Astrocyte of the spinal cord (primary cell): ENCODE results near the gene FHL2.
"Not testable (repeated sequence)": the region's sequence is repeated elsewhere in the genome, so short reads cannot be mapped to it uniquely, and the experiment has no call there.

Experiments
- DNase-seq: peaks from one replicate; pipeline ENCODE4 v3.0.0; 2011; ENCODE audit warnings: low read depth, low spot score
- H3K4me3 ChIP-seq: 2 replicates; pipeline ENCODE4 v1.5.1; 2011; ENCODE audit warnings: low read depth, mild to moderate bottlenecking, low read length, moderate library complexity
- CTCF ChIP-seq: IDR thresholded peaks from 2 replicates; pipeline ENCODE4 v1.5.1; 2012; ENCODE audit warnings: low read depth, mild to moderate bottlenecking, low read length, inconsistent platforms
- in situ Hi-C: cut with HindIII; loops from 2 replicates; pipeline ENCODE4 v1.10.0; 2017; ENCODE audit warnings: low sequenced_read_pairs

FHL2 gene

GRCh38 chr2:105432044-105432399 is 33.2 kb upstream of the FHL2 start:
- TF ChIP-seq CTCF, result no peak
- in situ Hi-C loops, result no loop called here

GRCh38 chr2:105431367-105432043 is 32.7 kb upstream of the FHL2 start:
- in situ Hi-C loops, result no loop called here
- no peak for DNase-seq
- H3K4me3 ChIP-seq, result no peak overlapping the region
- TF ChIP-seq CTCF, result no peak

More at GRCh38 chr2:105432044-105432399, 33.2 kb upstream of the FHL2 start:
- H3K4me3 ChIP-seq, result no peak overlapping the region
- no peak for DNase-seq

- DNase-seq, result no peak
- H3K4me3 ChIP-seq, result no peak overlapping the region
- TF ChIP-seq CTCF, result no peak
- in situ Hi-C loops, result no loop called here
Measured at GRCh38 chr2:105428387-105429018, 29.7 kb upstream of the FHL2 start.

DNA sequence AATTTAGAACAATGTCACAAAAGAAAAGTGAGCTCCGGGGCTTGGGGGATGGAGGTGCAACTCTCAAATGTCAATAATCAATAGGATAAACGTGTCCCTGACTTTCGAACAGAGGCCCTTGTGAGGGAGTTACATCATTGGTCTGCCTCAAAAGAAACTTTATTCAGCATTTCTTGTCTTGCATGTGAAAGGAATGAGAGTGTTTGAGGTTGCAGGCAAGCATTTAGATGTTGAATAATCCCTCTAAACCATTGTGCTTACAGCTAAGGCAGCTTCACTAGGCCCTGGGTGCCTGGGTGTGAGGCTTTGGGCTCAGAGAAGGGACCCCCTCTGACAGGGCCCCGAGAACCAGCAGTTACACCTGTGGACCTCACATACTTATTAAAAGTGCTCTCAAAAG is 28.6 kb upstream of the FHL2 start:
- TF ChIP-seq CTCF, result no peak
- no peak overlapping the region for H3K4me3 ChIP-seq
- DNase-seq, result no peak
- in situ Hi-C loops, result no loop called here

DNA sequence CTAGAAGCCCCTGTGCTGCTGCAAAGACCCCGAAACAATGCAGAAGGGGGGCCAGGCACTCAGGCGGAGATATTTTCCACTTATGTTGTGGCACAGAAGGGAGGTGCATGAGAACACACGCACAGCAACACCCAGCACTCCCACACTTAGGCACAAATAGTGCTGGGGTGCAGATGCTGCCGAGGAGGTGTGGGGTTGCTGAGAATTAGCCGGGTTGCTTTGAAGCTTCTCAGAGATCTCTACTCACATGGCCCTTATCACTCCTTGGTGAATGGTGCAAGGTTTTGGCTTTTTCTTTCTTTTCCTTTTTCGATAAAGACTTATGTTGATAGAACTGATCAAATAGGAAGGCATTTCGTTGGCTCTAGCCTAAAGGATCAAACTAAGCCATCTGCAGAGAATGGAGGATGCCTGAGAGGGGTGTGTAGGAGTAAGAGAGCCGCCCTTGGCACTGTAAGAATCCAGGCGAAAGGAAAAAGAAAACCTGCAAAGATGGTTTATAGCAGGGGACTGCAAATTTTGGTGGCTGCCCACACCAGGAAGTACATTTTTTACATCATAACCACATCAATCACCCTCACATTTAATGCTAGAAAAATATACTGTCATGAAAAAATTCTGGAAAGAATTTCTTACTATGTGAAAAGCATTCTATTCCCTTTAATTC is 27.9 kb upstream of the FHL2 start:
- in situ Hi-C loops, result no loop called here
- no peak for DNase-seq
- TF ChIP-seq CTCF, result no peak
- H3K4me3 ChIP-seq, result no peak overlapping the region

DNA sequence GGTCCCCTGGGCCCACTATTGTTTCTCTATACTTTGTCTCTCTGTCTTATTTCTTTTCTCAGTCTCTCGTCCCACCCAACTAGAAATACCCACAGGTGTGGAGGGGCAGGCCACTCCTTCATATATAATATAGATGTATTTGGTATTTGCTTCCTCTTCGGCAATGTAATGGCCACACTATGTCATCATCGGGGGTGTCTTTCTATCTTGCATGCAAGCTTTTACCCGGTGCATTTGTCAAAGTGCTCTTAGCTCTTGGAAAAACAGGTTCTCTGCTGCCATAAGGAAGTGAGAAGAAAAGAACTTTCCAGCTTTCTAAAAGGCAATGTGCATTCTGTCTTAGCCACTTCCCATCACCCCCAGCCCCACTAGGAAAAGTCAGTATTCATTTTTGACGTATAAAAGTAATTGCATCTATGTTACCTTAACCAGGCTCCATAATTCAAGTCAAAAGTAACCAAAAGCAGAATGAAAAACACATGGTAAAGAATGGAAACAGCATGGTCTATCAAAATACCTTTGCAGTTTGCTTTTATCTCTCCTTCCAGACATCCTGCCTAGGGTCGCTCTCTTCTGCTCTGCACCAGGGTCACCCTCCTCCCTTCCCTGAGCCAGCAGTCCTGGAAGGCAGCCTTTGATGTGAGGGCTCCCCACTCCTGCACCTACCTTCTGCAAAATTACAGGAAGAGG is 27.2 kb upstream of the FHL2 start:
- no peak for TF ChIP-seq CTCF
- in situ Hi-C loops, result no loop called here
- no peak for DNase-seq
- H3K4me3 ChIP-seq, result no peak overlapping the region

GRCh38 chr2:105424836-105425235 is 26.0 kb upstream of the FHL2 start:
- H3K4me3 ChIP-seq, in situ Hi-C loops, DNase-seq: not testable (repeated sequence)
